Stimulated activated CD4-positive, alpha-beta T cell treated with anti-CD3 and anti-CD28 coated beads, Interleukin-1b, Interleukin-23, amount 100 ng/mL, for 24 hours (primary cell): ENCODE results near the gene ITPRIPL2.

Source experiments
- DNase-seq, 4 experiments: peaks; one replicate each; pipeline ENCODE4 v3.0.0-alpha.2; 2020; ENCODE audit warnings: low read depth in 4 of 4, low spot score in 1 of 4

ITPRIPL2 gene

DNA sequence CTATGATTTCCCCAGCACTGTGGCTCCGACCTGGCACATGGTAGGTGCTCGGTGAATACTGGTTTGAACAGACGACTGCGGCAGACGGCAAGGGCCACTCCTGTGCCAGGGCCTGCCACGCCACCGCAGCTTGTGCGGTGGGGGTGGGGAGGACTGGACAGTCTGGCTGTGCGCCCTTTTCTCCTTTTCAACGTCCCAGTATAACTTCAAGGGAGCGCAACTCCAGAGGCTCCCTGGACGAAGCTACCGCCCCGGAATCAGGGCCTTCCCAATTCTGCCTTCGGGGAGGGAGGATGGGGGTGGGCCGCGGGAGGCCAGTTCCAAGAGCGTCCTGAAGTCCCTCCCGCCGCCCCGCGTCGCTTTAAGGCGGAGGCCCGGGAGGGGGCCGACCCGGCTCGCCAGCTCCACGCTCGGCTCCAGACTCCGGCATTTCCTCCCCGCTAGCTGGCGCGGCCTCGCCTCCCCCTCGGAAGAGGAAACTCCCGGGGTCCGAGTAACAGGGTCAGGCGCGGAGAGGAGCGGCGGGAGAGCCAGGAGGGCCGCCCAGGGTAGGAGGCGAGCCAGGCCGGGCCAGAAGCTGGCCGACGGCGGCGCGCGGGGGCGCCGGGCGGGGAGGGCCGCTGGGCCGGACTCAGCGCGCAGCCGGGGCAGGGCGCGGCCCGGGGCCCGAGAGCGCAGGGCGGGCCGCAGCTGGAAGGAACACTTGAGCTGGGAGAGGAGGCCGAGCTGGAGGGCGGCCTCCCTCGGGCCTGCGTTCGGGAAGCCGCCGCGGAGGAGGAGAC lies at the start of gene ITPRIPL2:
TSS of gene ITPRIPL2 (plus strand) at position 388 of the 782 bp plus-strand sequence. CDS start 498 bp downstream, outside the sequence.
- peak in 1 of 4 experiments; percentile 17 for DNase-seq

DNA sequence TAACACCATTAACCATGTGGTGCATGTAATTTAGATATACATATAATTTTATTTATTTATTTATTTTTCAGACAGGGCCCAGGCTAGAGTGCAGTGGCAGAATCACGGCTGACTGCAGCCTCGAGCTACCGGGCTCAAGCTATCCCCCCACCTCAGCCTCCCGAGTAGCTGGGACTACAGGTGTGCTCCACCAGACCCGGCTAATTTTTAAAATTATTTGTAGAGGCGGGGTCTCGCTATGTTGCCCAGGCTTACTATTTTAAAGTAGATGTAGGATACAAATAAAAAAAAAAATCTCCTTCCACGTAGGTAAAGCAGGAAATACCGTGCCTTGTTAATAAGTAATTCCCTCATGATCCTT lies 46.8 kb upstream of the ITPRIPL2 start:
- DNase-seq, result no peak

DNA sequence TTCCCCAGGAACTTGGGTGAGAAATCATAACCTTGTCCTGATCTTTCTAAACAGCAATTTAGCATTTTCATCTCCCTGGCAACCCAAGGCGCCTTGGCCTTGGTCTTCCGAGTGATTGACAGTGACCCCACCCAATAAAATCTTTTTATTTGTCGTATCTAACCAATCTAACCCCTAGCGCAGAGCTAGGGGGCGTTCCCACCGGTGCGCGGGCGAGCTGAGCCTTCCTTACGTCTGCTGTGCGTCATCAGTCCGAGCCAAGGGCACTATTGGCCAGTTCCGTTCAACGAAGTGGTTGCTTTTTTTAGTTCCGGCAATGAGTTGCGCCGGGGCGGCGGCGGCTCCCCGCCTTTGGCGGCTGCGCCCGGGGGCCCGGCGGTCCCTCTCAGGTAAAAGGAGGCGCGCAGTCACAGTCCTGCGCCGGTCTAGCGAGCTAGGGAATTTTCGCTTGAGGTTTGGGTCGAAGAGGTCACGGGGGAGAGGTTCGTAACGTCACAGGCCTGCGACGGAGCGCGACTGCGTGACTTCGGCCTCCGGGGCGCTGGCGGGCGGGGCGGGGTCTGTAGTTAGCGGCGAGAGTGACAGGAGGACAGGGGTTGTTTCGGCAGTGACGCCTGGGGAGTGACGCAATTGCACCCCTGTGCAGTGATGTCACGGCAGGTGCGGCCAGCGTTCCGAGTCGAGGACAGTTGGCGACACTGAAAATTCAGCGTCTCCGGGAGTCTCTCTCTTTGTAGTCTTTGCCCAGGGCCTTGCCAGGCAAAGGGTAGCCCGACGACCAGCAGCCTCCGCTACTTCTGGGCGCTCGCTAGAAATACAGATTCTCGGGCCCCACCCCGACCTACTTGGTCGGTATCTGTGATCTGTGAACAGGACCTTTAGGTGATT lies 46.2 kb upstream of the ITPRIPL2 start, which contains the start of gene COQ7:
TSS of gene COQ7 (plus strand) at position 266 of the 888 bp plus-strand sequence. CDS start at position 317, 51 bp downstream.
- peak; percentile 95 to 97 (median 97) for DNase-seq

DNA sequence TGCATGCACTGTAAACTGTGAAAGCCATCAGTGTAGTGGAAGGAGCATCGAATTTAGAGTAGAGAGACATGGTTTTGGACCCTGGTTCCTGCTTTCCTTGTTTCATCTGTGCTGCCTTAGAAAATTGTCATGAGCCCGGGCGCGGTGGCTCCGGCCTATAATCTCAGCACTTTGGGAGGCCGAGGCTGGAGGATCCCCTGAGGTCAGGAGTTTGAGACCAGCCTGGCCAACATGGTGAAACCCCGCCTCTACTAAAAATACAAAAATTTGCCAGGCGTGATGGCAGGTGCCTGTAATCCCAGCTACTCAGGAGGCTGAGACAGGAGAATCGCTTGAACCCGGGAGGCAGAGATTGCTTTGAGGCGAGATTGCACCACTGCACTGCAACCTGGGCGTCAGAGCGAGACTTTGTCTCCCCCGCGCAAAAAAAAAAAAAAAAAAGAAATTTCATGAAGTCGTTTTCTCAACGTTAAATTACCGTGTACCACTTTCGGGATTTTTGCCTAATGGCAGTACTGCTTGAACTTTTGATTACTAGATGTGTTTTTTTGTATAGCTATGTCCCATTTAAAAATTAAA lies 45.4 kb upstream of the ITPRIPL2 start:
- no peak for DNase-seq

DNA sequence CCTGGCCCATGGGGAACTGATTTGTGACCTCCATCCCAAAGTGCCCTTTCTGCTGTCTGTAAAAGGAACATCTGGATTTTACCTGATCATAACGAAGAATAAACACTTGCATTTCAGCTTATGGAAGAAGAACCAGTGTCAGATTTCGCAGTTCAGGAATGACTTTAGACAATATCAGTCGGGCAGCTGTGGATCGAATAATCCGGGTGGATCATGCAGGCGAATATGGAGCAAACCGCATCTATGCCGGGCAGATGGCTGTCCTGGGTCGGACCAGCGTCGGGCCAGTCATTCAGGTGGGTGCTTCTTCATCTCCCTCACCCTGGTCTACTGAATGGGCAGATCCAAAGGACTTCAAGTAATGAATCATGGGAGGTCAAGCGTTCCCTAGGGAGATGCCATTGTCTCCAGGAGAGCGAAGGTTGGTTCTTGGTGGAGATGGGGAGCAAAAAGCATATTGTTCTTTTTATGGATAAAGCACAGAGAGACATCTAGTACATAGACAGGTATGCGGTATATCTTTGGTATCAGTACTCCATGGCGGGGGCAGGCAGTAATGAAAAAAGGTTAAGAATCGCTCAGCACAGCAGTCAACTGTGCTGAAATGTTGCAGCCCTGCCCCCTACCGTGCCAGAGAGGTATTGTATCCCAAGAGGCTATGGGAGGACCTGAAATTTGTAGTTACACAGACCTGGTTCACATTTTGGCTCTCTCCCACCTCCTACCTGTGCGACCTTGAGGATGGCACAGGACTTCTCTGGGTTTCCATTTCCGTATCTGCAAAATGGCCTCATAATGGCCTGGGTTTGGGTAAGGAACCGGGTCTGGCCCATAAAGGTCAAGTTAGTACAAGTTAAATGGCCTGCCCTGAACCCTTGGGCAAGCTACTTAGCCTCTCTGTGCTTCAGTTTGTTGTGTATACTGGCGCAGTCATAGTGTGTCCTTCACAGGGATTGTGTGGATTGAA lies 41.7 kb upstream of the ITPRIPL2 start:
- peak in 2 of 4 experiments; percentile 22 to 44 for DNase-seq

DNA sequence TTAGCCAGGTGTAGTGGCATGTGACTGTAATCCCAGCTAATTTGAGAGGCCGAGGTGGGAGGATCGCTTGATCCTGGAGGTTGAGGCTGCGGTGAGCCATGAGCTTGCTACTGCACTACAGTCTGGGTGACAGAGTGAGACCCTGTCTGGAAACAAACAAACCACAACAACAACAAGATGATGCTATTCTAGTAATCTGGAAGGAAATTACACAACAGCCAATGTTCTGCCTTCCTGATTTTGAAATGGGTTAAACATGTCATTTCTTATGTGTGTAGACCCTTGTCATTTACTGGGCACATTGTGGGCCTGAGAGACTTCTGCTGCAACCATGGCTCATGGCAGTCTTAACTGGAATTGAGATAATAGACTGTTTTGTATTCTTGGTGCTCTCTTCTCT lies 40.4 kb upstream of the ITPRIPL2 start:
- DNase-seq, result no peak

DNA sequence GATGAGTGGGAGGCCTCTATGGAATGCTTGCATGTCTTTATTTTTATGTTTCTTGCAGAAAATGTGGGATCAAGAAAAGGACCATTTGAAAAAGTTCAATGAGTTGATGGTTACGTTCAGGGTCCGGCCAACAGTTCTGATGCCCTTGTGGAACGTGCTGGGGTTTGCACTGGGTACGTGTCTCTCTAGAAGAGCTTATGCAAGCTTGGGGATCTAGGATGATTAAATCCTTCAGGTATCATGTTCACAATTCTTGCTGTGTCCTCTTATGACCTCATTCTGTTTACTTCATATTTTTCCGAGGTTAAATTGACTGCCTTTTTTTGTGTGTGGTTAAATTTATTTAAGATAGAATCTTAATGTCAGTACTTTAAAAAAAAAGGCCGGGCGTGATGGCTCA lies 39.9 kb upstream of the ITPRIPL2 start:
- no peak for DNase-seq

DNA sequence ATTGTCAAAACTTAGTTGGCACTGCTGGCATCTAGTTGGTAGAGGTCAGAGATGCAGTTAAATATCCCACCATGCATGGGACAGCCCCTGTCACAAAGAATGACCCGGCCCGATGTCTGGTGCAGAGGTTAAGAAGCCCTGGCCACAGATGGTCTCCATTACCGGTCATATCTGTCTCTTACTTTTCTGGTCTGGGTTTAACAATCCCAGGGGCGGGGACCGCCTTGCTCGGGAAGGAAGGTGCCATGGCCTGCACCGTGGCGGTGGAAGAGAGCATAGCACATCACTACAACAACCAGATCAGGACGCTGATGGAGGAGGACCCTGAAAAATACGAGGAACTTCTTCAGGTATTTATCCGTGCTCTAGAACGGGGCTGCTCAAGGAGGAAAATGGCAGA lies 38.3 kb upstream of the ITPRIPL2 start:
- DNase-seq, result no peak

DNA sequence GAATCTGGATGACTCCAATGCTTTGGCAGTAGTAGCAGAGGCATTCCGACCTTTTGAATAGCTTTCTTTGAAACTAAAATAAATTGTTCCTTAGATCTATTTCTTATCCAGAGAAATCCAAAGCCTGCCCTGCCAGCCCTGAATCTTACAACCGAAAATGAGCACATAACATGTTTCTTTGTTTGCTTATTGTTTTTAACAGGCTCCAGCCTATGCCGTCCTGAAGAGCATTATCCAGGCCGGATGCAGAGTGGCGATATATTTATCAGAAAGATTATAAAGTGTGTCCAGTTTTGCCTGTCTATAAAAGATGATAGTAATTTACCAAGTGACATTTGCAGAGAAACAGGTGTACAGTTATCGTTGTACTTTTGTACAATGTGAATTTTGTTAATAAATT lies 35.9 kb upstream of the ITPRIPL2 start:
- no peak for DNase-seq

DNA sequence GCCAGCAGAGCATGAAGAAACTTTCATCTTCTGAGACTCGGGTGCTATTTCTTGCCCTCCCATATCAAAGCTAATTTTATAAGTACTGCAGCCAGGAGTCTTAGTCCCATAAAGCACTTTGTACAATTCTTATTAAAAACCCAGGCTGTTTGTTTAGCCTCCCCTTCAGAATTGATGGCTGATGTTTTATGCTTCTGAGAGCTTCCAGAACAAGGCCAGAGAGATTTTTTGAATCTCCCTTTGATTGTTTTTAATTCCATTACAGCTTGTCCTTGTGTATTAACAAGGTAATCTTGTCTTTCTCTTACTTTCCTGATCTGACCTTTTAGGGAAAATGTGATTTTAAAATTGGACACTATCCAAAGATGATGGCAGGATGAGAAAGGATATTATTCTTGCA lies 30.1 kb upstream of the ITPRIPL2 start:
- no peak for DNase-seq

DNA sequence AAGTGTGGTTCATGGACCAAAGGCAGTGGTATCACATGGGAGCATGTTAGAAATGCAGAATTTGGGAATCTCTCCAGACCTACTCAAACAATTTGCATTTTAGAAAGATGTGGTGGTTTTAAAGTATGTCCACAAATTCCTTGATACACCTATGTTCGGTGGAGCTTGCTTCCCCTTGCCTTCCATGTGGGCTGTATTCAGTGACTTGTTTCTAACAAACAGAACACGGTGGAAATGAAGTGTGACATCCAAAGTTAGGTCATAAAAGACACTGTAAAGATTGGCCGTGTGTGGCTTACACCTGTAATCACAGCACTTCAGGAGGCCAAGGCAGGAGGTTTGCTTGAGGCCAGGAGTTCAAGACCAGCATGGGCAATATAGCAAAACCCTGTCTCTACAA lies 29.6 kb upstream of the ITPRIPL2 start:
- no peak for DNase-seq

DNA sequence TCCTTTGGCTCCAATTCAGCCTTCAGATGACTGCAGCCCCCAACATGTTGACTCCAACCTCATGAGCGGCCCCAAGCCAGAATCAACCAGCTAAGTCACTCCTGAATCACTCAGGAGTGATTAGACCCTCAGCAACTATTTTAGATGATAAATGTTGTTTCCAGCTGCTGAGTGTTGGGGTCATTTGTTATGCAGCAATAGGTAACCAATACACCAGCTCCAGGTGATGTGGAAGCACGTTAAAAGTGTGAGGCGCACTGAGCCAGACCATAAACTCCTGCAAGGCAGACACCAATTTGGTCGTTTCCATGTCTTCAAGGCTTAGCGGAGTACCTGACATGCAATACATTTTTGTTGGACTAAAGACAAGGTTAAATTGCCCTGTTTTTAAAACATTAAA lies 28.9 kb upstream of the ITPRIPL2 start:
- DNase-seq, result no peak

DNA sequence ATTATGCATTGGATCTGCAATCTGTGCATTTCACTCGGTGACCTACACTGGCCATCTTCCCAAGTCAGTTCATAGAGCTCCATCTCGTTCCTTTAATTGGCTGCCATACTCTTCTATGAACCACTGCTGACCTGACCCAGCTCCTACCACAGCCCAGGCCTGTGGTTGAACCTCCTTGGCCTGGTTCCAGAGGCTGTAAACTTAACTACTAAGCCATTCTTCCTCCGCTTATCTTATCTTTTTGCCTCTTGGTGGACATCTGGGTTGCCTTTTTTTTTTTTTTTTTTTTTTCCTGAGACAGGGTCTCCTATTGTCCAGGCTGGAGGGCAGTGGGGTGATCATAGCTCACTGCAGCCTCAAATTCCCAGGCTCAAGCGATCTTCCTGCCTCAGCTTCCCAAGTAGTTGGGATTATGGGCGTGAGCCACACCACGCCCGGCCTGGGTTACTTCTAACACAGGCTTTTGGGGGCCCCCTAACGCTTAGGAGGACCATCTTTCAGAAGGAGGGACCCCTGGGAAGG lies 28.0 kb upstream of the ITPRIPL2 start:
- DNase-seq, result no peak

DNA sequence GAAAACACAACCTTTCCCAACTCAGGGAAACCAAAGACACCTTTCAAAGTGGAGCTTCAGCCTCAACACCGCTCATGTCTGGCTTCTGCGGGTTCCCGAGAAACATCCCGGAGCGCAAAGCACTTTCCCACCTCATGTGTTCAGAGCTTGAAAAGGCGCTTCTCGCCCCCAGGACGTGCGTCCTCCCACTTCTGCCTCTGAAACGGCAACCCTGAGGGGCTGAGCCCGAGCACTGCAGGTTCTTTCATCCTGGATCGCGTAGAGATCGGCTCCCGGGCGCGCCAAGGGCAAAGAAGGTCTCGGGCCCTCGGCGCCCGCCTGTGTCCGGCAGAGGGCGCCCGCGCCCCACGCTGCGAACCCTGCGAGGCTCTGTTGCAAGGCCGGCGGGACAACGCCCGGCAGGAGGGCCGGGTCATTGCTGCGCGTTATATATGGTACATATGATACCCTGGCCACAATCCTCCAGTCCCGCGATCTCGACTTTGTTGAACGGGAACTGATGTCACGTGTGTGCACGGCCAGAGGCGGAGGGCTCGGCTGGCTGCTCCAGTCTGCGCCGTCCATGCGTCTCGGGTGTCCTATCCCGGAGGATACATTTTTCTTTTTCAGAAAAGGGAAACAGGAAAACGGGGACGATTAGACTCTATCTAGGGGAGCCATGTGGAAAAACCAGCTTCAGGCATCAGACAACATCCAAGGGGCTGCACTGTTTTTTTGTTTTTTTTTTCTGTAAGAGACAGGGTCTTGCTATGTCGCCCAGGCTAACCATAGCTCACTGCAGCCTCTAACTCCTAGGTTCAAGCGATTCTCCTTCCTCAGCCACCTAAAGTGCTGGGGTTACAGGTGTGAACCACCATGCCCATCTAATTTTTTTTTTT lies 27.2 kb upstream of the ITPRIPL2 start:
- peak; percentile 45 to 73 (median 64) for DNase-seq

DNA sequence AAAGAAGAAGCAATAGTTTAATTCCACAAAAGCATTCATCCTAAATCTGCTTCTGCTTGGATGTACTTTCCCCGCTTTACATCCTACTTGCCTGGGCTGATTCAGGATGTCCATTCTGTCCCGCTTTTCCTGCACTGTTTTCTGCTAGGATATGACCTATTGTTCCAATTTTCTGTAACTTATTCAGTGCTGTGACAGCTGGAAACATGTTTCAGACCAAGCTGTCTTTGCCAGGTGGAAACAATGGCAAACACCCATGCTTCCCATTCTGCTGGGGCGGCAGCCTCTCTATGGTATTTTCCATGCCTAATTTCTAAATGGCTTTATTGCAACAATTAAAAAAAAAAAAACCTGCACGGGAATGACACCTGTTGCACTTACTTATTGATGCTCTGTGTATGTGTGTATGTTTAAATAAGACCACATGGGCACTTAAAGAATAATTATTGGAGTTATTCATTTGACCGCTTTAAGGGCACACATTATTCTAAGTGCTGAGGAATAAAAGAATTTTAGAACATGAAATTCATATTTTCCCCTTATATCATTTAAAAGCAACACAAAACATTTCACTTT lies 25.3 kb upstream of the ITPRIPL2 start:
- no peak for DNase-seq

DNA sequence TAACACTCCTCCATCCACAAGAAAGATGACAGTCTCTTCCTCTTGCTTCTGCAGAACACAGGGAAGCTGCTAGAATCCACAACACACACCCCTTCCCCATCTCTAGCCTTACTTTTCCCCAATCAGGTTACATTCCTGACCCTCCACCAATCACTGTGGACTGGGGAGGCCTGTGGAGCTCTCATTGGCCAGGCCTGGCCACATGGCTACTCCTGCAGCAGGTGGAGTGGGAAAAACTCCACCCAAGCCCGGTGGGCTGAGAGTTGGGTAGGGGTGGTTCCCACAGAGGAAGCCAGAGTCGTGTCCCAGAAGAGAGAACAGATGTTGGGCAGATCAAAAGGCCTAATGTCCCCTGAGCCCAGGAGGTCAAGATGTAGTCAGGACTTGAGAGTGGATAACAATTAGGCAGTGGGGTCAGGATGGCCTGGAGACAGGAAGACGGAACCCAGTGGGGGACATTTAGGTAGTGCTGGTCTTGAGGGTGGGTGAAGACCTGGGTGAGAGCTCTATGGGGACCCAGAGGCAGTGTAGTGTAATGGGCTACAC lies 24.3 kb upstream of the ITPRIPL2 start:
- DNase-seq, result no peak

DNA sequence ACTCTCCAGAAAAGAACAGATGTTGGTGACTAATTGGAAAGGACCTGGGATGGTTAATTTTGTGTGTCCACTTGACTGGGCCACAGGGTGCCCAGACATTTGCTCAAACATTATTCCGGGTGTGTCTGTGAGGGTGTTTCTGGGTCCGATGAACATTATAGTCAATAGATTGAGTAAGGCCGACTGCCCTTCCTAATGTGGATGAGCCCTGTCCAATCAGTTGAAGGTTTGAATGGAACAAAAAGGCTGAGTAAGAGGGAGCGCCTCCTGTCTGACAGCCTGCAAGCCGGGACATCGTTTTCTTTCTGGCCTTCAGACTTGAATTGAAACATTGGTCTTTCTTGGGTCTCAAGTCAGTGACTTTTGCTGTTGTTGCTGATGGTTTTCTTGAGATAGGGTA lies 22.8 kb upstream of the ITPRIPL2 start:
- no peak for DNase-seq

DNA sequence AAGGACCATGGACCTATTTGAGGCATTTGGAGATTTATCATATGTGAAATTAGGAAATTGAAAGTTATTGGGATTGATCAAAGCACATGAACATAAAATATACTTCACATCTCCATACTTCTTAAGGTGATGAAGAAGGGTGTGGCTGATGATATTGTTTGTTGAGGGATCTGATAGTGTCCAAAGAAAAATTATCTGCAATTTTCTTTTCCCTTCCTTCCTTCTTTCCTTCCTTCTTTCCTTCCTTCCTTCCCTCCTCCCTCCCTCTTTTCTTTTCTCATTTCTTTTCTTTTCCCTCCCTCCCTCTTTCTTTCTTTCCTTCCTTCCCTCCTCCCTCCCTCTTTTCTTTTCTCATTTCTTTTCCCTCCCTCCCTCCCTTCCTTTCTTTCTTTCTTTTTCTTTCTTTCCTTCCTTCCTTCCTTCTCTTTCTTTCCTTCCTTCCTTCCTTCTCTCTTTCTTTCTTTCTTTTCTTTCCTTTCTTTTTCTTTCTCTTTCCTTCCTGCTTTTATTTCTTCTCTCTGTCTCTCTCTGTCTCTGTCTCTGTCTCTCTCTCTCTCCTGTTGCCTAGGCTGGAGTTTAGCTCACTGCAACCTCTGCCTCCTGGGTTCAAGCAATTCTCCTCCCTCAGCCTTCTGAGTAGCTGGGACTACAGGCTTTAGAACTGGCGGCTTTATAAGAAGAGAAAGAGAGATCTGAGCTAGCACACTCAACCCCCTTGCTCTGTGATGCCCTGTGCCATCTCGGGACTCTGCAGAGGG lies 20.9 kb upstream of the ITPRIPL2 start:
- DNase-seq, result no peak
